ENCODE measurements around the gene TBC1D22A. TPM values are rescaled to one million over a fixed set of nuclear protein-coding genes. Genes with fewer than 3 reads are reported as not detected.

TBC1D22A gene
- total and polyA plus RNA-seq, 2 experiments from 2014 or later, result 9.6 to 13.3 TPM

DNA sequence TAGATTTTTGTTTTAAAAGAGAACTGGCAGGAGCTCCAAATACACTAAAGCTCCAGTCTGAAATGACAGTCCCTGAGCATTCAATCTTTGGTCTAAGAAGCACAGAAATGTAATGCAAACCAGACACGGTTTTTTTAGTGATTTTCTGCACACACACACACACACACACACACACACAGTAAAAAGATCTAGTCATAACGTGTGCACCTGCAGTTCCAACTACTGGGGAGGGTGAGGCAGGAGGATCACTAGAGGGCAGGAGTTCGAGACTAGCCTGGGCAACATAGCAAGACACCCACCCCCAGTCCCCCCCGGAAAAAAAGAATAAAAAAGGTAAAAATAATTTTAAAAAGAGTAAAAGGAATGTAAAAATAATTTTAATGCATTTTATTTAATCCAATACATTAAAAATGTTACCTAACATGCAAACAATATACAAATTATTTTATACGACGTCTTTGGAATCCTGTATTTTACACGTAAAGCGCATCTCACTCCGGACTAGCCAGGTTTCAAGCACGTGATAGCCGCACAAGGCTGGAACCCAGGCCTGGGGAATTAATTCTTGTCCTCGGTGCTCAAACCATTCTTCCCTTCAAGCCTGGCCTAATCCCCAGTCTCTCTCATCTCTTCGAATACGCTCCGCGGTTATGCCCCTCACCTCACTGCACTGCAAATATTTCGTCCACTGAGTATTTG is 762 bp upstream of the TBC1D22A start (continued):
- TF ChIP-seq, protein P1, sequence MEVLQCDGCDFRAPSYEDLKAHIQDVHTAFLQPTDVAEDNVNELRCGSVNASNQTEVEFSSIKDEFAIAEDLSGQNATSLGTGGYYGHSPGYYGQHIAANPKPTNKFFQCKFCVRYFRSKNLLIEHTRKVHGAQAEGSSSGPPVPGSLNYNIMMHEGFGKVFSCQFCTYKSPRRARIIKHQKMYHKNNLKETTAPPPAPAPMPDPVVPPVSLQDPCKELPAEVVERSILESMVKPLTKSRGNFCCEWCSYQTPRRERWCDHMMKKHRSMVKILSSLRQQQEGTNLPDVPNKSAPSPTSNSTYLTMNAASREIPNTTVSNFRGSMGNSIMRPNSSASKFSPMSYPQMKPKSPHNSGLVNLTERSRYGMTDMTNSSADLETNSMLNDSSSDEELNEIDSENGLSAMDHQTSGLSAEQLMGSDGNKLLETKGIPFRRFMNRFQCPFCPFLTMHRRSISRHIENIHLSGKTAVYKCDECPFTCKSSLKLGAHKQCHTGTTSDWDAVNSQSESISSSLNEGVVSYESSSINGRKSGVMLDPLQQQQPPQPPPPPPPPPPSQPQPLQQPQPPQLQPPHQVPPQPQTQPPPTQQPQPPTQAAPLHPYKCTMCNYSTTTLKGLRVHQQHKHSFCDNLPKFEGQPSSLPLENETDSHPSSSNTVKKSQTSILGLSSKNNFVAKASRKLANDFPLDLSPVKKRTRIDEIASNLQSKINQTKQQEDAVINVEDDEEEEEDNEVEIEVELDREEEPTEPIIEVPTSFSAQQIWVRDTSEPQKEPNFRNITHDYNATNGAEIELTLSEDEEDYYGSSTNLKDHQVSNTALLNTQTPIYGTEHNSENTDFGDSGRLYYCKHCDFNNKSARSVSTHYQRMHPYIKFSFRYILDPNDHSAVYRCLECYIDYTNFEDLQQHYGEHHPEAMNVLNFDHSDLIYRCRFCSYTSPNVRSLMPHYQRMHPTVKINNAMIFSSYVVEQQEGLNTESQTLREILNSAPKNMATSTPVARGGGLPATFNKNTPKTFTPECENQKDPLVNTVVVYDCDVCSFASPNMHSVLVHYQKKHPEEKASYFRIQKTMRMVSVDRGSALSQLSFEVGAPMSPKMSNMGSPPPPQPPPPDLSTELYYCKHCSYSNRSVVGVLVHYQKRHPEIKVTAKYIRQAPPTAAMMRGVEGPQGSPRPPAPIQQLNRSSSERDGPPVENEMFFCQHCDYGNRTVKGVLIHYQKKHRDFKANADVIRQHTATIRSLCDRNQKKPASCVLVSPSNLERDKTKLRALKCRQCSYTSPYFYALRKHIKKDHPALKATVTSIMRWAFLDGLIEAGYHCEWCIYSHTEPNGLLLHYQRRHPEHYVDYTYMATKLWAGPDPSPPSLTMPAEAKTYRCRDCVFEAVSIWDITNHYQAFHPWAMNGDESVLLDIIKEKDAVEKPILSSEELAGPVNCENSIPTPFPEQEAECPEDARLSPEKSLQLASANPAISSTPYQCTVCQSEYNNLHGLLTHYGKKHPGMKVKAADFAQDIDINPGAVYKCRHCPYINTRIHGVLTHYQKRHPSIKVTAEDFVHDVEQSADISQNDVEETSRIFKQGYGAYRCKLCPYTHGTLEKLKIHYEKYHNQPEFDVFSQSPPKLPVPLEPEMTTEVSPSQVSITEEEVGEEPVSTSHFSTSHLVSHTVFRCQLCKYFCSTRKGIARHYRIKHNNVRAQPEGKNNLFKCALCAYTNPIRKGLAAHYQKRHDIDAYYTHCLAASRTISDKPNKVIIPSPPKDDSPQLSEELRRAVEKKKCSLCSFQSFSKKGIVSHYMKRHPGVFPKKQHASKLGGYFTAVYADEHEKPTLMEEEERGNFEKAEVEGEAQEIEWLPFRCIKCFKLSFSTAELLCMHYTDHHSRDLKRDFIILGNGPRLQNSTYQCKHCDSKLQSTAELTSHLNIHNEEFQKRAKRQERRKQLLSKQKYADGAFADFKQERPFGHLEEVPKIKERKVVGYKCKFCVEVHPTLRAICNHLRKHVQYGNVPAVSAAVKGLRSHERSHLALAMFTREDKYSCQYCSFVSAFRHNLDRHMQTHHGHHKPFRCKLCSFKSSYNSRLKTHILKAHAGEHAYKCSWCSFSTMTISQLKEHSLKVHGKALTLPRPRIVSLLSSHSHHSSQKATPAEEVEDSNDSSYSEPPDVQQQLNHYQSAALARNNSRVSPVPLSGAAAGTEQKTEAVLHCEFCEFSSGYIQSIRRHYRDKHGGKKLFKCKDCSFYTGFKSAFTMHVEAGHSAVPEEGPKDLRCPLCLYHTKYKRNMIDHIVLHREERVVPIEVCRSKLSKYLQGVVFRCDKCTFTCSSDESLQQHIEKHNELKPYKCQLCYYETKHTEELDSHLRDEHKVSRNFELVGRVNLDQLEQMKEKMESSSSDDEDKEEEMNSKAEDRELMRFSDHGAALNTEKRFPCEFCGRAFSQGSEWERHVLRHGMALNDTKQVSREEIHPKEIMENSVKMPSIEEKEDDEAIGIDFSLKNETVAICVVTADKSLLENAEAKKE (CRISPR knock-in tag; IDR thresholded peaks at IDR 0.05), result no peak

DNA sequence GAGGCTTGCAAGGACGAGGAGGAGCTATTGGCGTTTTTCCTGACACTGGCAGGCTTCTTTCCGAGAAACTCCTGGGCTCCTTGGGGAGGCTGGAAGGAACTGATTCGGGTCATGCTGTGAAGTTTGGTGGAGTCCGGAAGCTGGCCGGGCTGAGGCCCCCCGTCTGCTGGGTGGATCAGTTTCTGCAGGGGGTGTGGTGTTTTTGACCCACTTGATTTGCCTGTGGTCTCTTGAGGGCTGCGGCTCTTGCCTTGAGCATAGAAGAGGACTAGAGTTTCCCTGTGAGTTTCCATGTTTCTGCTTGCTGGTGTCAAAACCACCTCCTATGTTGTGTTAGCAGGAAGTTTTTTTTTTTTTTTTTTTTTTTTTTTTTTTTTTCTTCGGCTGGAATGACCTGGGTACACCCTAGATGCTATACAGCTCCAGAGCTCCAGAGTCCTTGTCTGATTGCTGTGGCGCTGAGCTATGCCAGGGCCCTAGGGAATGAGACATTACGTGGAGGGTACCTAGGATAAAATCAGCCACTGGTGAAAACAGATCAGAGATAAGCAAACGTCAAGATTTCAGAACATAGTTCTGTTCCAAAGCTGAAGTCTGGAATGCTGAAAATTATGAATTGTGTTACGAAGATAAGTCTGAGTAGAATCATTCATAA is 728 bp downstream of the TBC1D22A start:
- H3K9me2 ChIP-seq (ENCODE audit: insufficient read depth), result no peaks in the 10 kb centered on the region
- Mint-ChIP-seq H3K27ac (peak overlapping the region; percentile 98), H3K27me3 (ENCODE audit: insufficient read depth, low read depth, poor library complexity) (peaks cover 17% of the 10 kb centered on the region), H3K4me1 (peaks cover 8% of the 10 kb centered on the region), H3K36me3 (ENCODE audit: low read depth) (peaks cover 12% of the 10 kb centered on the region), H3K9me3 (peaks cover 3% of the 10 kb centered on the region; the same call in 1 of the 3 replicates), H3K4me3 (peak overlapping the region; percentile 98)
- H3K4me2 ChIP-seq, result peak overlapping the region; percentile 88
- H3F3A ChIP-seq (replicated peaks; ENCODE audit: low read depth), result peaks cover 14% of the 10 kb centered on the region; the same call in 1 of the 2 replicates
- no peaks in the 10 kb centered on the region for H3K27me3 ChIP-seq (ENCODE audit: insufficient read depth)
- H3K4me1 ChIP-seq (ENCODE audit: insufficient read depth), result peaks cover 10% of the 10 kb centered on the region; the same call in 1 of the 2 replicates
- peaks cover 71% of the 10 kb centered on the region for H3K79me2 ChIP-seq (replicated peaks; ENCODE audit: insufficient read depth)
- no peaks in the 10 kb centered on the region; the same call in 1 of the 2 replicates for H4K20me1 ChIP-seq (replicated peaks; ENCODE audit: insufficient read depth)
- H3K27ac ChIP-seq (ENCODE audit: low read depth), result peak overlapping the region; percentile 79
- H2AFZ ChIP-seq, result peak overlapping the region; percentile 84
- ATAC-seq (peak; percentile 10; the same call in 2 of the 3 replicates), DNase-seq (ENCODE audit: low spot score) (peak; percentile 51)
- TF ChIP-seq POLR2AphosphoS5 (IDR thresholded peaks at IDR 0.05; ENCODE audit: low read depth), result no peak
- H3K36me3 ChIP-seq (ENCODE audit: insufficient read depth), result no peaks in the 10 kb centered on the region
- H3K4me3 ChIP-seq, result peak overlapping the region; percentile 95
